Mesendoderm (in vitro differentiated cells): Measurements from ENCODE around the gene KMT2C.

ENCODE experiments used
- DNase-seq: peaks from one replicate; pipeline ENCODE4 v3.0.0; 2013
- H2AK5ac ChIP-seq: 2 replicates; pipeline ENCODE4 v1.6.1; 2013; ENCODE audit warnings: low read length, inconsistent platforms
- H2BK120ac ChIP-seq: 2 replicates; pipeline ENCODE4 v1.6.1; 2013; ENCODE audit warnings: low read depth, mild to moderate bottlenecking, low read length, moderate library complexity, mixed read lengths
- H2BK15ac ChIP-seq: replicated peaks from 2 replicates; pipeline ENCODE4 v1.6.1; 2013; ENCODE audit warnings: low read depth, mild to moderate bottlenecking, moderate library complexity
- H2BK5ac ChIP-seq: 2 replicates; pipeline ENCODE4 v1.6.1; 2013; ENCODE audit warnings: low read length, inconsistent platforms
- H3K18ac ChIP-seq: 2 replicates; pipeline ENCODE4 v1.6.1; 2013; ENCODE audit warnings: mild to moderate bottlenecking, low read length, mixed read lengths
- H3K23ac ChIP-seq: one replicate; pipeline ENCODE4 v1.6.1; 2013; ENCODE audit warnings: low read length
- H3K27ac ChIP-seq: 2 replicates; pipeline ENCODE4 v1.5.1; 2013; ENCODE audit warnings: low read depth, mild to moderate bottlenecking, inconsistent platforms, low read length, moderate library complexity
- H3K27me3 ChIP-seq: 2 replicates; pipeline ENCODE4 v1.6.1; 2013; ENCODE audit warnings: low read length, control low read depth, mild to moderate bottlenecking, inconsistent platforms; ENCODE audit not compliant: insufficient read depth, poor library complexity
- H3K36me3 ChIP-seq: 2 replicates; pipeline ENCODE4 v1.6.1; 2013; ENCODE audit warnings: low read length, inconsistent platforms; ENCODE audit not compliant: control insufficient read depth, insufficient read depth
- H3K4ac ChIP-seq: one replicate; pipeline ENCODE4 v1.6.1; 2013; ENCODE audit warnings: low read depth, mild to moderate bottlenecking, low read length, moderate library complexity
- H3K4me1 ChIP-seq: 2 replicates; pipeline ENCODE4 v1.6.1; 2013; ENCODE audit warnings: low read depth, low read length, inconsistent platforms; ENCODE audit not compliant: control insufficient read depth
- H3K4me2 ChIP-seq: 2 replicates; pipeline ENCODE4 v1.6.1; 2013; ENCODE audit warnings: low read length
- H3K4me3 ChIP-seq: 2 replicates; pipeline ENCODE4 v1.5.1; 2013; ENCODE audit warnings: mild to moderate bottlenecking, low read length
- H3K56ac ChIP-seq: one replicate; pipeline ENCODE4 v1.6.1; 2013; ENCODE audit warnings: low read length
- H3K79me1 ChIP-seq: 2 replicates; pipeline ENCODE4 v1.6.1; 2013; ENCODE audit warnings: low read length, inconsistent platforms
- H3K79me2 ChIP-seq: 2 replicates; pipeline ENCODE4 v1.6.1; 2013; ENCODE audit warnings: mild to moderate bottlenecking, low read length; ENCODE audit not compliant: control insufficient read depth, insufficient read depth
- H3K9ac ChIP-seq: 2 replicates; pipeline ENCODE4 v1.6.1; 2013; ENCODE audit warnings: low read length, inconsistent platforms
- H4K5ac ChIP-seq: one replicate; pipeline ENCODE4 v1.6.1; 2013; ENCODE audit warnings: low read length
- H4K8ac ChIP-seq: one replicate; pipeline ENCODE4 v1.6.1; 2013; ENCODE audit warnings: low read depth, mild to moderate bottlenecking, control low read depth, low read length, moderate library complexity
- WGBS: extraction: QIAGEN DNeasy Blood & Tissue Kit; methylation state at CpG from one replicate; pipeline ENCODE4 v1.1.7; 2013; ENCODE audit warnings: low lambda C conversion rate, missing lambda C conversion rate; ENCODE audit not compliant: insufficient coverage; ENCODE audit errors: extremely low coverage; 5-methylcytosine and 5-hydroxymethylcytosine counted together

The KMT2C gene

DNA sequence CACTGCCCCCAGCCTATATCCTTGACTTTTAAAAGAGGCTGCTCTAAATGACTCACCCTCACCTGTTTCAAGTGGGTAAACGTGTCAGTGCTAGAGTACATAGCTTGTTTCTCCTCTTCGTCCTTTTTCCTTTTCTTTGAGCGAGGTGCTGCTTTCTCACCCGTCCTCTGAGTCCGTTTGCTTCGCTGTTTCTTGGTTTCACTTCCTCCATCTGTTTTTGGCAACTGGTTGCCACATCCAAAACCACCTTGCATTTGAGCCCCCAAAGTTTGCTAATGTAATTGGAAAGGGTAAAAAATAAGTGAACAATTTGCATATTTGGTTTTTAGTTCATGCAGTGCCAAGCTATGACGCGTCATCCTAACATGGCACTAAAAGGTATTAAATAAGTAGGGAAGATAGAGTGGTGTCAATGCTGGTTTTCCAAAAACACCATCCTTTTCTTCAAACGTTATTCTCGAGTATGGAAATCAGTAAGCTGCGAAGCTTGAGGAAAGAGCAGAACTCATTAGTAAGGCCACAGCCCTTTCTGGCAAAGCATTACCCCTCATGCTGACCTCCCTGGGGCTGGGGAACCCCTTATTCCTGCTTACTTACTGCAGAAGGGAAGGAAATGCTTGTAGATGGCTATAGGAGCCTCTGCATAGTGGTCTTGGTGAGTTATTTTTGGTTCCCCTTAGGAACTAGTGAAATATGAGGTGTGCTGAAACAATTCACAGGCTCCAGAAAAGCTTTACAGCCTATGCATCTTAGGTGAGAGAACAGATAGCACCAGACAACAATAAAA, 276.8 kb downstream of the KMT2C start:
- Histone ChIP-seq H2BK5ac (no peak overlapping the region), H3K27ac (no peak overlapping the region), H3K4me2 (no peak overlapping the region), H2BK120ac (no peak overlapping the region), H3K36me3 (peaks cover 8% of the 10 kb centered on the region), H3K27me3 (no peaks in the 10 kb centered on the region), H3K79me1 (no peaks in the 10 kb centered on the region), H2AK5ac (no peak overlapping the region), H3K23ac (no peak overlapping the region), H3K4me1 (no peaks in the 10 kb centered on the region), H2BK15ac (no peak overlapping the region), H3K9ac (no peak overlapping the region), H3K4me3 (no peak overlapping the region), H4K8ac (no peak overlapping the region), H4K5ac (no peak overlapping the region), H3K56ac (no peak overlapping the region), H3K18ac (no peak overlapping the region), H3K79me2 (no peaks in the 10 kb centered on the region), H3K4ac (no peak overlapping the region)
- DNase-seq: no peak
- no CpG with 5 or more reads among the region's 11 CpGs for WGBS

DNA sequence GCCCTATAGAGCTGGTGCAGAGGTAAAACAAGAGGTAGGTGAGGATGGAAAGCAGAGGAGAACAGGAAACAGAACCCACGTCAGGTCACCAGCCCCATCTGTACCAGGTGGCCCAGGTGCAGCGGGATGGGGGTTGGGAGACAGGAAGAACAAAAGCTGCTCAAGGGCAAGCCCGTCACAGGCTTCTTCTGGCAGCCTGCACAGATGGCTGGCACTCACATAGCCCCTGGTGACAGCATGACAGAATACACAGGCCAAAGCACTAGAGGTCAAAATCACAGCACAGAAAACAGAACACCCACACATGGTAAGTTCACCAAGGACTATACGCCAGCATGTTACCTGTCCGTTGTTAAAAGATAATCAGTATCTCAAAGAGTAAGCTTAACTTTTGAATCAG, 283.5 kb downstream of the KMT2C start:
- Histone ChIP-seq H3K56ac (no peak overlapping the region), H3K4ac (no peak overlapping the region), H3K27ac (no peak overlapping the region), H2BK15ac (no peak overlapping the region), H2BK120ac (no peak overlapping the region), H2AK5ac (no peak overlapping the region), H3K4me3 (no peak overlapping the region), H3K4me1 (no peaks in the 10 kb centered on the region), H3K9ac (no peak overlapping the region), H3K79me1 (no peaks in the 10 kb centered on the region), H3K4me2 (no peak overlapping the region), H3K18ac (no peak overlapping the region), H4K8ac (no peak overlapping the region), H3K36me3 (peaks cover 9% of the 10 kb centered on the region), H3K27me3 (no peaks in the 10 kb centered on the region), H4K5ac (no peak overlapping the region), H3K79me2 (no peaks in the 10 kb centered on the region), H2BK5ac (no peak overlapping the region), H3K23ac (no peak overlapping the region)
- DNase-seq: no peak
- WGBS: no CpG with 5 or more reads among the region's 5 CpGs

DNA sequence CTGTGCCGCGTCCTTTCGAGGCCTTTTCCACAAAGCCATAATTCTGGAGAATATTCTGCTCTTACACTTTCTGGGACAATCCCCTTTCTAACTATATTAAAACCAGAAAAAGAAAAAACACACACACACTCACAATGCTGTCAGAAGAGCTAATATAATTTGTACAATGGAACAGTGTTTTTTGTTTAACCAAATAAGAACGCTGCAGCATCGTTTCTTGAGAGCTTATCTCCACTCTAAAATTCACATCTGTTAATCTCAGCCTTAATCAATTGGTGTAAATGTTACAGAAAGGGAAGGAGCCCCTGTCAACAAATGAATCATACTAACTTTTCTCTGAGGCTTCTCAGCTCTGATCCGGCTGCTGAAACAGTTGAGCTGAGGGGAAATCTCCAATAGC, 286.4 kb downstream of the KMT2C start:
- WGBS: no CpG with 5 or more reads among the region's 6 CpGs
- H3K9ac ChIP-seq: no peak overlapping the region
- no peaks in the 10 kb centered on the region for H3K4me1 ChIP-seq
- H3K27me3 ChIP-seq: no peaks in the 10 kb centered on the region
- H3K27ac ChIP-seq: no peak overlapping the region
- peaks cover 9% of the 10 kb centered on the region for H3K36me3 ChIP-seq
- no peak overlapping the region for H2AK5ac ChIP-seq
- no peak overlapping the region for H3K18ac ChIP-seq
- no peak overlapping the region for H3K4ac ChIP-seq
- H3K4me3 ChIP-seq: no peak overlapping the region
- no peak for DNase-seq
- H2BK5ac ChIP-seq: no peak overlapping the region
- no peak overlapping the region for H2BK15ac ChIP-seq
- no peaks in the 10 kb centered on the region for H3K79me2 ChIP-seq
- no peak overlapping the region for H3K4me2 ChIP-seq
- no peak overlapping the region for H2BK120ac ChIP-seq
- no peak overlapping the region for H4K8ac ChIP-seq
- H3K23ac ChIP-seq: no peak overlapping the region
- H3K79me1 ChIP-seq: no peaks in the 10 kb centered on the region
- H4K5ac ChIP-seq: no peak overlapping the region
- H3K56ac ChIP-seq: no peak overlapping the region

DNA sequence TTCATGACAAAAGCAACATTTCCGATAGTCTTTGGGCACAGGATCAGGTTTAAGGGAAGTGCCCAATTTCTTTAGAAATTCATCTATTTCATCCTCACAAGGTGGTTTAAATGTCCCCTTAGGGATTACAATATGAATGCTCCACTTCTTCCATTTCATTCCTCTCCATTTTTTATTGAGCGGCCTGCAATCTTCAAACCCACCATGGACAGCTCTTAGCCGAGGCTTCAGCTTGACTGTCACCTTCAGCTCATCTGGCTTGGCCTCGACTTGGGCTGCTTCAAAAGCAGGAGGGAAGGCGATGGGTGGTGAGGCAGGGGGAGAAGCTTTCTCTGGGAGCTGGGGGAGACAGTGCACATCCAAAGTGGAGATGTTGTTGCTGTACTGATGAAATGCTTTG, 287.1 kb downstream of the KMT2C start:
- no peak overlapping the region for H3K4ac ChIP-seq
- no peak overlapping the region for H3K9ac ChIP-seq
- H3K36me3 ChIP-seq: peaks cover 8% of the 10 kb centered on the region
- no peak for DNase-seq
- H3K23ac ChIP-seq: no peak overlapping the region
- H2BK120ac ChIP-seq: no peak overlapping the region
- no peak overlapping the region for H3K4me2 ChIP-seq
- no peak overlapping the region for H4K8ac ChIP-seq
- H3K4me1 ChIP-seq: no peaks in the 10 kb centered on the region
- H3K79me2 ChIP-seq: no peaks in the 10 kb centered on the region
- no peaks in the 10 kb centered on the region for H3K79me1 ChIP-seq
- H3K27me3 ChIP-seq: no peaks in the 10 kb centered on the region
- H3K18ac ChIP-seq: no peak overlapping the region
- WGBS: no CpG with 5 or more reads among the region's 5 CpGs
- H3K56ac ChIP-seq: no peak overlapping the region
- H3K27ac ChIP-seq: no peak overlapping the region
- H3K4me3 ChIP-seq: no peak overlapping the region
- H2AK5ac ChIP-seq: no peak overlapping the region
- no peak overlapping the region for H4K5ac ChIP-seq
- no peak overlapping the region for H2BK15ac ChIP-seq
- H2BK5ac ChIP-seq: no peak overlapping the region

DNA sequence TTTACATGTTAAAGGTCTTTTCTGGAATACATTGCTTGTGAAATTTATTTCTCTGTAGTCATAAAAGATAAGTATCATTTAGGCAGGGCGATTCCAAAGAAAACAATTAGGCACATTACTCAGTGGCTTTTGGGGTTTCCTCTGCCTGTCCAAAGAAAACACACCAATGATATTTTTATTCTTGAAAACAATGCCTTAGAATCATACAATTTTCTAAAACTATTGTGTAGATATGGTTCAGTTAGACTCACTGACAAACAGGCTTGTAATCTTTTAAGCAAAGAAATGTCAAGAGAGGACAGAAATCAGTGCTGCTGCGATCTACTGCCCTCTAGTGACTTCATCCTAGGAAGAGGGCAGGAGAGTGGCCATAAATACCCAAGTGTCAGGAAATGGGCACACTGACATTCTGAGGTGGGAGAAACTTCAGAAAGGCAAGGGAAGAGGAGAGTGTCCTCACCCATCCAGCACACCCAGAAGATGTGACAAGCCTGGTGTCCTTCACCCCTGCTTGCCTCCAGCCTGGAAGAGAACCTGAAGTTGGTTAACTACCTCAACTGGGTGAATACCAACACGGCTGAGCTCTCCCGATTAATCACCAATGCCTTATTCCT, 289.8 kb downstream of the KMT2C start:
- H3K4me3 ChIP-seq: no peak overlapping the region
- WGBS: no CpG with 5 or more reads among the region's 4 CpGs
- H3K36me3 ChIP-seq: peaks cover 5% of the 10 kb centered on the region
- no peak overlapping the region for H2AK5ac ChIP-seq
- no peak overlapping the region for H3K18ac ChIP-seq
- H2BK120ac ChIP-seq: no peak overlapping the region
- no peak overlapping the region for H4K5ac ChIP-seq
- no peak overlapping the region for H2BK5ac ChIP-seq
- no peaks in the 10 kb centered on the region for H3K79me1 ChIP-seq
- H3K27me3 ChIP-seq: no peaks in the 10 kb centered on the region
- H4K8ac ChIP-seq: no peak overlapping the region
- H3K9ac ChIP-seq: no peak overlapping the region
- no peaks in the 10 kb centered on the region for H3K4me1 ChIP-seq
- H3K79me2 ChIP-seq: no peaks in the 10 kb centered on the region
- H3K4me2 ChIP-seq: no peak overlapping the region
- no peak overlapping the region for H3K56ac ChIP-seq
- DNase-seq: peak; percentile 60
- no peak overlapping the region for H2BK15ac ChIP-seq
- H3K23ac ChIP-seq: no peak overlapping the region
- H3K27ac ChIP-seq: no peak overlapping the region
- H3K4ac ChIP-seq: no peak overlapping the region
